GM10248 (cell line): ENCODE data around the gene OSBPL9.
"Not testable (repeated sequence)": the region's sequence is repeated elsewhere in the genome, so short reads cannot be mapped to it uniquely, and the experiment has no call there.

Experiments
- CTCF ChIA-PET: fragments of 300-600 bp; sonication (Branson Sonifier 250); formaldehyde crosslinking; extraction: SDS; loops from one replicate; lab custom pipeline; 2021; ENCODE audit warnings: antibody characterized with exemption; lab: Yijun Ruan, JAX
- POLR2A ChIA-PET: fragments of 350-650 bp; sonication (Branson Sonifier 250); formaldehyde crosslinking; extraction: SDS; loops from one replicate; lab custom pipeline; 2020; ENCODE audit warnings: antibody characterized with exemption; lab: Yijun Ruan, JAX
- DNase-seq: peaks from one replicate; pipeline ENCODE4 v3.0.0; 2012; ENCODE audit errors: extremely low spot score
- TF ChIP-seq, protein P1 (sequence below): IDR thresholded peaks from 2 replicates; pipeline ENCODE4 v1.5.1; 2012; ENCODE audit warnings: mild to moderate bottlenecking, low read depth; ENCODE audit errors: extremely low read depth, missing control alignments, control extremely low read depth

OSBPL9 gene

DNA sequence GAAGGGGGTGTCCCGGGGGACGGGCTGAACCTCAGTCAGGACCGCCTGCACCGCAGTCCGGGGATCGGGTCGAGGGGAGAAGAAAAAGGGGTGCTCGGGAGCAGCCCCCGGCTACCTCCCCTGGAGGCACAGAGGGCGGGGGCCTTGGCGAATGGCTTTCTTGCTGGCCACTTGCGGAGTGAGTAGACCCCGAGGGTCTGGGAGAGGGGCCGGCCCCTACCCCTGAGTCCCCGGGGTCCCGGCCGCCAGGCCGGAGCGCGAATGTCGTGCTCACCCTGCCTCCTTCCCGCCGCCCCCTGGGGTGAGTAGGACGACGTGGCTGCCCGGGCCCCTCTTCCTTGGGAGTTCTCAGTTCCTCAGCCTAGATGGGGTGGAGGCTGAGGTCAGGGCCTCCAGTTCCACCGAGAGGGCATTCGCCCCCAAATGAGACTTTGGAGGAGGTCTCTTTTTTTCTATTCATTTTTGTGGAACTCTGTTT, 113.0 kb downstream of the OSBPL9 start:
- ChIA-PET CTCF (interaction anchor here (1.1 to 4.8 kb wide), 2 partner anchors 14 to 37 kb away, joined by 3 to 18 read pairs; no protein-coding TSS in a partner anchor), POLR2A (interaction anchor here (0.7 to 1.1 kb wide), 2 partner anchors 61 to 156 kb away, joined by 3 to 12 read pairs; no protein-coding TSS in a partner anchor)
- DNase-seq: no peak
- TF ChIP-seq, protein P1, sequence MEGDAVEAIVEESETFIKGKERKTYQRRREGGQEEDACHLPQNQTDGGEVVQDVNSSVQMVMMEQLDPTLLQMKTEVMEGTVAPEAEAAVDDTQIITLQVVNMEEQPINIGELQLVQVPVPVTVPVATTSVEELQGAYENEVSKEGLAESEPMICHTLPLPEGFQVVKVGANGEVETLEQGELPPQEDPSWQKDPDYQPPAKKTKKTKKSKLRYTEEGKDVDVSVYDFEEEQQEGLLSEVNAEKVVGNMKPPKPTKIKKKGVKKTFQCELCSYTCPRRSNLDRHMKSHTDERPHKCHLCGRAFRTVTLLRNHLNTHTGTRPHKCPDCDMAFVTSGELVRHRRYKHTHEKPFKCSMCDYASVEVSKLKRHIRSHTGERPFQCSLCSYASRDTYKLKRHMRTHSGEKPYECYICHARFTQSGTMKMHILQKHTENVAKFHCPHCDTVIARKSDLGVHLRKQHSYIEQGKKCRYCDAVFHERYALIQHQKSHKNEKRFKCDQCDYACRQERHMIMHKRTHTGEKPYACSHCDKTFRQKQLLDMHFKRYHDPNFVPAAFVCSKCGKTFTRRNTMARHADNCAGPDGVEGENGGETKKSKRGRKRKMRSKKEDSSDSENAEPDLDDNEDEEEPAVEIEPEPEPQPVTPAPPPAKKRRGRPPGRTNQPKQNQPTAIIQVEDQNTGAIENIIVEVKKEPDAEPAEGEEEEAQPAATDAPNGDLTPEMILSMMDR: no peak

DNA sequence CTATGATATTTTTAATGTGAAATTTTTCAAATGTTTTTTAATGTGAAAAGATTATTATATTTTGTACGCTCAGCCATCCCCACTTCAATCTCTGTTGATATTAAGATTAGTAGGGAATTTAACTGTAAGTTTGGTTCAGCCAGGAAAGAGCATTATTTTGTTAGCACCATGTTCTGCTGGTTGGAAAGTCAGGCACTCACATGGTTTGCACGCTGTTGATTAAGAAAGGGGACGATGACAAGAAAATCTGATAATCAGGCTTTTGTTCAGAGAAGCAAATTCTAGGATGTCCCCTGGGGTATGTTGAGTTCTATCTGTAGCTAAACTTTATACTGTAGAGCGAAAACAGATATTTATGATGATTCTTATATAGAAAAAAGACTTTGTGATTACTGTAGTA, 115.1 kb downstream of the OSBPL9 start:
- CTCF ChIA-PET: interaction anchor here (0.8 to 4.8 kb wide), 4 partner anchors 10 to 72 kb away, joined by 3 to 18 read pairs (median 6); no protein-coding TSS in a partner anchor
- TF ChIP-seq, protein P1: no peak
- POLR2A ChIA-PET: interaction anchor here (0.7 kb wide), 1 partner anchor 323 kb away, joined by 4 read pairs; no protein-coding TSS in a partner anchor
- DNase-seq: no peak

DNA sequence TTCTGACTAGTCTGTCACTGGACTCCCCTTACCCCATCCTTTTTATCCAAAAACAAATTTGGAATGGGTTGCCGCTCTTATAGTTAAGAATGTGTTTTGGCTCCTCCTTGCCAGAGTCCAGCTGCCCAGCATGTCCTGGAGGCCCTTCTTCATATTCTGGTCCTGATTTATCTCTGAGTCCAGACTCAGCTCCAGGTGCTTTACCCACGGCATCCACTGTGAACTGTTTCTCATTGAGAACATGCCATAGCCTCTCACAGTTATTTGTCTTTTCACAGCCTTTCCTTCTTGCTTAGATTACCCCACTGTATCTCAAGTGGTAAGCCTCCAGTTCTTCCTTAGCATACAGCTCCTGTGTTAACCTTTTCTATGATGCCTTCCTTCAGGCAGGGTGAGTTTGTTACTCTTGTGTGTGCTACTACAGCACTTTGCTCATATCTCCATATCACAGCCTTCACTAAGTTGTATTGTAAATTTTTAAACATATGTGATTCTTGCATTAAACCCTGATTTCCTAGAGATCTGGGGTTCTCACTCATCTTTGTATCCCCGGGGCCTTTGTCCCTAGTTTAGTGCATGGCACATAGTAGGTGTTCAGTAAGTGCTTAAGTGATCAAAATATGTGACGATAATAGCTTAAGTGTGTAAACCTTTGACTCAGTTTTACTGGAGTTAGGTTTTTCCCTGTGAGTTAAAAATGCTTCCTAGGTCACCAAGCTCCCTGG, 116.0 kb downstream of the OSBPL9 start:
- no peak for DNase-seq
- POLR2A ChIA-PET: no interaction called here
- TF ChIP-seq, protein P1: no peak
- CTCF ChIA-PET: interaction anchor here (0.8 to 4.8 kb wide), 5 partner anchors 9 to 73 kb away, joined by 3 to 18 read pairs (median 4); no protein-coding TSS in a partner anchor

DNA sequence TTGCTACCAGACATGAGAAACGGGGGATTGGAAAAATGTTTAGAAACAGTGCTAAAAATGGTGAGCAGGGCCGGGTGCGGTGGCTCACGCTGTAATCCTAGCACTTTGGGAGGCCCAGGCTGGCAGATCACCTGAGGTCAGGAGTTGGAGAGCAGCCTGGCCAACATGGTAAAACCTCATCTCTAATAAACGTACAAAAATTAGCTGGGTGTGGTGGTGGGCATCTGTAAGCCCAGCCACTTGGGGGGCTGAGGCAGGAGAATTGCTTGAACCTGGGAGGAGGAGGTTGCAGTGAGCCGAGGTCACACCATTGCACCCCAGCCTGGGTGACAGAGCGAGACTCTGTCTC, 116.5 kb downstream of the OSBPL9 start:
- CTCF ChIA-PET: interaction anchor here (1.2 to 4.8 kb wide), 3 partner anchors 17 to 74 kb away, joined by 3 to 18 read pairs (median 4); no protein-coding TSS in a partner anchor
- DNase-seq, POLR2A ChIA-PET: not testable (repeated sequence)

DNA sequence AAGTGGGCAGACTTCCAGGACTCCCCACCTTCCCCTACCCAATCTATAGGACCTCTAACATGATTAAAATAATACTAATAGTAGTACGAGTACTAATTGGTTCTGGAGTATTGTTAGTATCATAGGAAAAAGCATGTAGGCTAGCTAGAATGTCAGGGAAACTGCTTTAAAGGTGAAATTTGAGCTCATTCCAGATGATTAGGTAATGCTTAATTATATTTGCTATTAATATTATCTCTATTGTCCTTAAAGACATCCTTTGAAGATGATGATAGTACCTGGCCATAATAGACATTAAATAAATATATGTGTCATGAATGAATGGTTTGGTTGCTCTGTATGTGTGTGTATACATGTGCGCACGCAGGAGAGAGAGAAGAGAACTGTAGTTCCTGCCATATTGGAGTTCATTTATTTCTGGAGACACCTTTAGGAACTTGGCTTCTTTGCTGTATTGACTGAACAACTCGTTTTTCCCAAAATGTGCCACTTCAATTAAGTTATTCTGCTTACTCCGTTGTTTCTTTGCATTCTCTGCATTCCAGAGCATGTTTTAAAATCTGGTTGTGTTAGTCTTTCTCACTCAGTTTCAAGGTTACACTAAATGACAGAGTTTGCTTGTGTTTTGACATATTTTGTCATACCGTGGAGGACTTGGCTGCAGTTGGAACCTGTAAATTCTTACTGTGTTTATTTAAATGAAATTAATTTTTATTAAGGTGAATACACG, 117.1 kb downstream of the OSBPL9 start:
- ChIA-PET POLR2A (no interaction called here), CTCF (interaction anchor here (1.4 to 4.8 kb wide), 2 partner anchors 18 to 36 kb away, joined by 4 to 18 read pairs; no protein-coding TSS in a partner anchor)
- TF ChIP-seq, protein P1: no peak
- no peak for DNase-seq

DNA sequence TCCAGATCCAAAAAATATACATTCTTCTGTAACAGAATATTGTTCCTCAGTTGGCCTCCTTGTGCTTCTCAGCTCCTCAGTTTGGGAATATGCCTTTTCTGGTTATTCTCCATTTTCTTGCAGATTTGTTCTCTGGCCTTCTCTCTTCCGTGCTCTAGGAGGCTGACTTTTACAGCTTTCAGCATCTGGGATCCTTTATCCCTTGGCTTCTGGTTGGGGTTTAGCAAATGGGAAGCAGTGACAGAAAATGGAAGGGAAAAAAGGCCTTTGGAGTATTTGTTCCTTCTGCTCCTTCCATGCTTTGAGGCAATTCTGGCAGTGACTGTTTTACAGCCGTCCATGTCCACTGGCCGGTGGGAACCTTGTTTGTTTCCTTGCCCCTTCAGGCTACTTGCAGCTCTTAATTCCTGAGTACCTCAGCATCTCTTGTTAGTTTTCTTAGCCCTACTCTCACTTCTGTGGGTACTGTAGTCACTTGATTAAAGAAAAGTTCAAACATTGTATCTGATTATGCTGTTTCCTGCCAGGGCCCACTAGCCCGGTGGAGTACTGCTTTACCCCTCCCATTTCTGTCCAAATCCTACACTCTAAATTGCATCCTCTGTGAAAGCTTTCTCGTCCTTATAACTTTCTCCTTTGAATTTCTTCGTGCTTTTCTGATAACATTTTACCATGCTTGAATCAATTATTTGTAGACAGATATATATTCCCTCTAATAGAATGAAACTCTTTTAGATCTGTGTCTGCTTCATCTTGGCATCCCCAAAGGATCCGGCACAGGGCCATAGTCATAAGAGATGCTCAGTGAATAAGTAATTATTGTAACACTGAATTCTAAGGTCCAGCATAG, 118.2 kb downstream of the OSBPL9 start:
- CTCF ChIA-PET: no interaction called here
- TF ChIP-seq, protein P1: no peak
- POLR2A ChIA-PET: no interaction called here
- no peak for DNase-seq
